HEK293 (cell line): ENCODE data around the gene NMRK2.

Experiments used
- CTCF ChIP-seq: fragments of 450-650 bp; formaldehyde crosslinking; IDR thresholded peaks from 2 replicates; pipeline ENCODE4 v1.5.1; 2016; ENCODE audit warnings: missing biosample characterization, missing genetic modification characterization
- KLF10 ChIP-seq: fragments of 450-650 bp; IDR thresholded peaks from 2 replicates; pipeline ENCODE4 v1.5.1; 2018; ENCODE audit warnings: missing biosample characterization, mild to moderate bottlenecking, missing genetic modification characterization
- PATZ1 ChIP-seq: fragments of 450-650 bp; formaldehyde crosslinking; IDR thresholded peaks from 2 replicates; pipeline ENCODE4 v1.5.1; 2016; ENCODE audit warnings: missing biosample characterization, missing genetic modification characterization
- YY1 ChIP-seq: fragments of 450-650 bp; formaldehyde crosslinking; IDR thresholded peaks from 2 replicates; pipeline ENCODE4 v1.5.1; 2018; ENCODE audit warnings: missing biosample characterization, missing genetic modification characterization
- ZFP3 ChIP-seq: fragments of 450-650 bp; formaldehyde crosslinking; IDR thresholded peaks from 2 replicates; pipeline ENCODE4 v1.5.1; 2016; ENCODE audit warnings: low read depth, missing biosample characterization, missing genetic modification characterization
- ZNF148 ChIP-seq: fragments of 450-650 bp; formaldehyde crosslinking; IDR thresholded peaks from 2 replicates; pipeline ENCODE4 v1.5.0; 2017; ENCODE audit warnings: missing biosample characterization, missing genetic modification characterization, borderline replicate concordance
- ZNF677 ChIP-seq: fragments of 450-650 bp; IDR thresholded peaks from 2 replicates; pipeline ENCODE4 v1.5.0; 2018; ENCODE audit warnings: missing biosample characterization, mild to moderate bottlenecking, missing genetic modification characterization, moderate library complexity

DNA sequence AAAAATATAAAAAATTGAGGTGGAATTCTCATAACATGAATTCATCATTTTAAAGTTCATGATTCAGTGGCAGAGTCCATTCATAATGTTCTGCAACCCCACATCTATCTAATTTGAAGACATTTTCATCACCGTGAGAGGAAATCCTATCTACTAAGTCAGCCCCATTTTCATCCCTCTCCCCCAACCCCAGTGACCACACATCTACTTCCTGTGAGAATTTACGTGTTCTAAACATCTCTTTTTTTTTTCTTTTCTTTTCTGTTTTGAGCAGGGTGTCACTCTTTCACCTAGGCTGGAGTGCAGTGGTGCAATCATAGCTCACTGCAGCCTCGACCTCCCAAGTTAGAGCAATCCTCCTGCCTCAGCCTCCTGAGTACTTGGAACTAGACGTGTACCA is 34.9 kb upstream of the NMRK2 start:
- no peak for TF ChIP-seq ZNF677 (tag by site-specific recombination)
- TF ChIP-seq YY1 (tag by site-specific recombination): no peak
- no peak for TF ChIP-seq KLF10
- TF ChIP-seq CTCF: no peak
- no peak for TF ChIP-seq ZNF148
- no peak for TF ChIP-seq ZFP3
- no peak for TF ChIP-seq PATZ1 (tag by site-specific recombination)
